HCT116 (cell line): Measurements from ENCODE around the gene EIF4ENIF1.

Experiments used
- CTCF ChIP-seq, 3 experiments: fragments of 200-600 bp in 1 of 3; sonication (generic) in 1 of 3; IDR thresholded peaks in 2 of 3; conservative IDR thresholded peaks in 1 of 3; 2 replicates each; pipeline ENCODE4 v1.5.1; 2012 to 2017; ENCODE audit warnings: low read depth in 2 of 3, low read length in 2 of 3, antibody characterized with exemption in 1 of 3, borderline replicate concordance in 1 of 3, control low read depth in 1 of 3, mild to moderate bottlenecking in 1 of 3, mixed read lengths in 1 of 3, mixed run types in 1 of 3, moderate library complexity in 1 of 3; ENCODE audit not compliant: insufficient read depth in 1 of 3
- EZH2phosphoT487 ChIP-seq: fragments of 200-600 bp; IDR thresholded peaks from 2 replicates; pipeline ENCODE4 v1.6.1; 2018; ENCODE audit warnings: antibody characterized with exemption, borderline replicate concordance
- FOSL1 ChIP-seq: IDR thresholded peaks from 2 replicates; pipeline ENCODE4 v1.6.1; 2012; ENCODE audit warnings: low read depth
- MAX ChIP-seq: IDR thresholded peaks from 2 replicates; pipeline ENCODE4 v1.6.1; 2012
- POLR2A ChIP-seq: IDR thresholded peaks from 2 replicates; pipeline ENCODE4 v1.7.0; 2011; ENCODE audit warnings: borderline replicate concordance; ENCODE audit not compliant: insufficient read depth, insufficient read length; ENCODE audit errors: extremely low read depth
- POLR2AphosphoS5 ChIP-seq: IDR thresholded peaks from 2 replicates; pipeline ENCODE4 v1.6.1; 2011; ENCODE audit warnings: mild to moderate bottlenecking, low read depth, low read length, moderate library complexity
- REST ChIP-seq: IDR thresholded peaks from 2 replicates; pipeline ENCODE4 v1.6.1; 2012; ENCODE audit warnings: low read depth
- SP1 ChIP-seq: IDR thresholded peaks from 2 replicates; pipeline ENCODE4 v1.6.1; 2012; ENCODE audit warnings: low read depth
- SRF ChIP-seq: IDR thresholded peaks from 2 replicates; pipeline ENCODE4 v1.6.1; 2012; ENCODE audit warnings: low read depth
- YY1 ChIP-seq: IDR thresholded peaks from 2 replicates; pipeline ENCODE4 v1.6.1; 2011; ENCODE audit warnings: low read length, low read depth, moderate library complexity, mild to moderate bottlenecking; ENCODE audit not compliant: insufficient replicate concordance; ENCODE audit errors: extremely low read depth
- ZBTB33 ChIP-seq: IDR thresholded peaks from 2 replicates; pipeline ENCODE4 v1.6.1; 2011; ENCODE audit warnings: mild to moderate bottlenecking, low read length, moderate library complexity; ENCODE audit not compliant: insufficient replicate concordance; ENCODE audit errors: extremely low read depth

- TF ChIP-seq POLR2AphosphoS5 (no peak), CTCF (IDR thresholded peaks at IDR 0.05 in 2 of 3, conservative IDR thresholded peaks at IDR 0.05 in 1 of 3; ENCODE audit: borderline replicate concordance in 1 of 3, insufficient read depth in 1 of 3, low read depth in 2 of 3, low read length in 2 of 3) (no peak), MAX (no peak), SP1 (no peak), FOSL1 (no peak), POLR2A (no peak), SRF (no peak), YY1 (no peak), ZBTB33 (no peak), REST (no peak), EZH2phosphoT487 (no peak)
These were observed 36.6 kb upstream of the EIF4ENIF1 start for GRCh38 chr22:31526270-31526669.
